ENCODE data around the gene MAPKAPK2.

- TF ChIP-seq CTCF (conservative IDR thresholded peaks at IDR 0.05; ENCODE audit: low read depth, low read length) (peak; percentile 89), EZH2 (IDR thresholded peaks at IDR 0.05; ENCODE audit: low read length, unreplicated experiment) (no peak)
Measured at GRCh38 chr1:206725109-206725963, 40.6 kb downstream of the MAPKAPK2 start.
